IgD-negative memory B cell (primary cell): ENCODE results near the gene LRRC17. TPM values are rescaled to one million over a fixed set of nuclear protein-coding genes. Genes with fewer than 3 reads are reported as not detected.
A peak's percentile ranks its signal among the peaks of the same experiment; 100 is the strongest.

Source experiments
- H3K27ac Mint-ChIP-seq, 3 donors: one replicate each; pipeline ENCODE4 v1.8.0; 2020 to 2022; ENCODE audit warnings: mild to moderate bottlenecking in 3 of 3, mixed read lengths in 3 of 3, moderate library complexity in 1 of 3
- H3K27me3 Mint-ChIP-seq: one replicate; pipeline ENCODE4 v1.8.0; 2021; ENCODE audit warnings: mixed read lengths
- H3K36me3 Mint-ChIP-seq: one replicate; pipeline ENCODE4 v1.8.0; 2020; ENCODE audit warnings: mild to moderate bottlenecking, mixed read lengths
- H3K4me1 Mint-ChIP-seq, 3 donors: one replicate each; pipeline ENCODE4 v1.8.0; 2020 to 2022; ENCODE audit warnings: mixed read lengths in 3 of 3, mild to moderate bottlenecking in 1 of 3
- H3K4me3 Mint-ChIP-seq, 4 donors: one replicate each; pipeline ENCODE4 v1.8.0; 2020 to 2022; ENCODE audit warnings: mild to moderate bottlenecking in 4 of 4, mixed read lengths in 4 of 4, moderate library complexity in 3 of 4
- H3K9me3 Mint-ChIP-seq, 3 donors: one replicate each; pipeline ENCODE4 v1.8.0; 2020 to 2021; ENCODE audit warnings: mixed read lengths in 3 of 3, mild to moderate bottlenecking in 1 of 3
- polyA plus RNA-seq: library from polyadenylated mRNA; unstranded; fragments of 300-500 nt; fragmentation: Illumina TruSeq; gene quantifications from one replicate; pipeline ENCODE4 v1.2.3, GENCODE V29; 2021

LRRC17 gene
- polyA plus RNA-seq, 1 donor from 2014 or later = not detected

- Mint-ChIP-seq H3K27me3 (no peaks in the 10 kb centered on the region), H3K9me3 (no peaks in the 10 kb centered on the region), H3K27ac (no peak overlapping the region)
Measured at GRCh38 chr7:102917436-102918353, 4.9 kb downstream of the LRRC17 start.

DNA sequence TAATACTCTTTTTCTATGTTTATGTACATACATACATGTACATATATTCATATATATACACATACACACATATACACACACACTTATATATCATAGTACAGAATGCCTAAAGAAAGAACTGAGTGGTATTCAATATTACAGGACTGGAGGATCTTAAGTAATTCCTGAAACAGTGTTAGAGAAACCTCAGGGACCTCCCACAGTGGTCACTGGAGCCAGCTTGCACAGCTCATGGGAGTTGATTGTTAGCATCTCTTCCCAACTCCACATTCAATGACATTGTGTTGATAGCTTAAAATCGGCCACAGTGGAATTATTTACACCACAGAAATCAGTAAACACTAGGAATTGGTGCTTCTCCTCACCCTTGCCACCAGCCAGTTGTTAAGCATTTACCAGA is 6.0 kb downstream of the LRRC17 start:
- no peaks in the 10 kb centered on the region for H3K9me3 Mint-ChIP-seq
- H3K36me3 Mint-ChIP-seq = peaks cover 4% of the 10 kb centered on the region
- H3K4me3 Mint-ChIP-seq = no peak overlapping the region
- no peak overlapping the region for H3K27ac Mint-ChIP-seq
- no peaks in the 10 kb centered on the region for H3K27me3 Mint-ChIP-seq
- no peaks in the 10 kb centered on the region for H3K4me1 Mint-ChIP-seq

More at GRCh38 chr7:102917436-102918353, 4.9 kb downstream of the LRRC17 start:
- H3K4me1 Mint-ChIP-seq = peaks cover 0 to 4% (median 0%) of the 10 kb centered on the region in 3 donors
- no peak overlapping the region for H3K4me3 Mint-ChIP-seq
- peaks cover 4% of the 10 kb centered on the region for H3K36me3 Mint-ChIP-seq

GRCh38 chr7:102925976-102926782 is 13.4 kb downstream of the LRRC17 start:
- H3K4me1 Mint-ChIP-seq = no peaks in the 10 kb centered on the region
- H3K9me3 Mint-ChIP-seq = no peaks in the 10 kb centered on the region
- peaks cover 4% of the 10 kb centered on the region for H3K36me3 Mint-ChIP-seq
- H3K4me3 Mint-ChIP-seq = no peak overlapping the region
- no peak overlapping the region for H3K27ac Mint-ChIP-seq
- H3K27me3 Mint-ChIP-seq = no peaks in the 10 kb centered on the region

GRCh38 chr7:102926783-102927140 is 14.0 kb downstream of the LRRC17 start:
- Mint-ChIP-seq H3K4me1 (no peaks in the 10 kb centered on the region), H3K27me3 (no peaks in the 10 kb centered on the region), H3K9me3 (no peaks in the 10 kb centered on the region), H3K36me3 (peaks cover 4% of the 10 kb centered on the region), H3K4me3 (no peak overlapping the region), H3K27ac (no peak overlapping the region)

DNA sequence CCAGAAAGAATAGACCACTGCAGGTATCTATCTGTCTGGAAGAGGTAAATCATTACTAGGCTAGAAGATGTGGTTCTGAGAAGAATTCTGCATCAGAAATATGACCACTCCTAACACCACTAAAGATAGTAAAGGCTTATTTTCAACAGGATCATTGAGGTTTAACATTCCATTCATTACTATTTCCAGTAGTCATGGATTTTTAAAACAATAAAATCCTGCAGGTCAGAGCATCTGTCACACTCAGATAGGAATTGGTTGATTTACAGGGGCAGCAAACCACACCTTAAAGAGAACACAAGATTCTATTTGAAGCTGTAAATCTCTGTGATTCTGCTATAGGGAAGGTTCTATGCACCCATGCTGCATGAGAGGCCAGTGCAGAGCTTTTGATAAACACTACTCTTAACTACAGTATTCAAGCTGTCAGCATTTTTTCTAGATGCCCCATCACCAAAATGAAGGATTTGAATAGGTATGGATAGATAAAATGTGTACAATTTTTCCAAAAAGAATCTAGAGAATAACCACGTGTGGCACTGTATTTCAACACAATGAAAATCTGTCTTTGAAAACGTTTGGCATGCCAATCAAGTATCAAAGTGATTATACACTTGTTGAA is 14.6 kb downstream of the LRRC17 start:
- Mint-ChIP-seq H3K9me3 (no peaks in the 10 kb centered on the region), H3K27ac (no peak overlapping the region), H3K27me3 (no peaks in the 10 kb centered on the region), H3K4me3 (no peak overlapping the region), H3K4me1 (no peaks in the 10 kb centered on the region), H3K36me3 (peaks cover 4% of the 10 kb centered on the region)

DNA sequence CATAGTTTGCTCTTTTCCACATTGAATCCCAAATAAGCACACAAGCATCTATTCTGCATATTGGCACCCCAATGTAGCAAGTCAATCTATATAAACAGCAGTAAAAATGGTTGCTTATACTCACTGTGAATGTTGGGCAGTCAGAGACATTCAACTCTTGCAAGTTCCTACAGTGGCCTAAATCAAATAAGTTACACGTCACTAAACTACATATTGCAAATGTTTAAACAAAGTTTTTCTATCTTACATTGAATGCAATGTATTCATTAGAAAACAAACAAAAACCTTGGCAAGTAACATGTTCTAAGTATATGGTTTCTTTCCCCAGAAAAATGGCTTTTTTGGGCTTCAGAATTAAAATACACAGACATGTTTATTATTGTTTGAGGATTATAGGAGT is 19.0 kb downstream of the LRRC17 start:
- H3K9me3 Mint-ChIP-seq = no peaks in the 10 kb centered on the region
- H3K4me3 Mint-ChIP-seq = no peak overlapping the region
- H3K27me3 Mint-ChIP-seq = no peaks in the 10 kb centered on the region
- H3K36me3 Mint-ChIP-seq = peaks cover 5% of the 10 kb centered on the region
- no peak overlapping the region for H3K27ac Mint-ChIP-seq
- no peaks in the 10 kb centered on the region for H3K4me1 Mint-ChIP-seq

- H3K27me3 Mint-ChIP-seq = no peaks in the 10 kb centered on the region
- no peak overlapping the region for H3K4me3 Mint-ChIP-seq
- no peaks in the 10 kb centered on the region for H3K9me3 Mint-ChIP-seq
- peaks cover 5% of the 10 kb centered on the region for H3K36me3 Mint-ChIP-seq
- no peaks in the 10 kb centered on the region for H3K4me1 Mint-ChIP-seq
- H3K27ac Mint-ChIP-seq = no peak overlapping the region
Measured at GRCh38 chr7:102933763-102934162, 21.0 kb downstream of the LRRC17 start.

DNA sequence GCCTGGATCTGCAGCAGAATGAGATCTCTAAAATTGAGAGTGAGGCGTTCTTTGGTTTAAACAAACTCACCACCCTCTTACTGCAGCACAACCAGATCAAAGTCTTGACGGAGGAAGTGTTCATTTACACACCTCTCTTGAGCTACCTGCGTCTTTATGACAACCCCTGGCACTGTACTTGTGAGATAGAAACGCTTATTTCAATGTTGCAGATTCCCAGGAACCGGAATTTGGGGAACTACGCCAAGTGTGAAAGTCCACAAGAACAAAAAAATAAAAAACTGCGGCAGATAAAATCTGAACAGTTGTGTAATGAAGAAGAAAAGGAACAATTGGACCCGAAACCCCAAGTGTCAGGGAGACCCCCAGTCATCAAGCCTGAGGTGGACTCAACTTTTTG is 21.4 kb downstream of the LRRC17 start:
- Mint-ChIP-seq H3K9me3 (no peaks in the 10 kb centered on the region), H3K27me3 (no peaks in the 10 kb centered on the region), H3K4me1 (no peaks in the 10 kb centered on the region), H3K36me3 (peaks cover 5% of the 10 kb centered on the region), H3K4me3 (no peak overlapping the region), H3K27ac (no peak overlapping the region)

- no peaks in the 10 kb centered on the region for H3K9me3 Mint-ChIP-seq
- H3K27ac Mint-ChIP-seq = peak overlapping the region in 1 of 3 donors; percentile 68
- no peaks in the 10 kb centered on the region for H3K27me3 Mint-ChIP-seq
- no peak overlapping the region for H3K4me3 Mint-ChIP-seq
- peaks cover 4% of the 10 kb centered on the region for H3K36me3 Mint-ChIP-seq
- no peaks in the 10 kb centered on the region for H3K4me1 Mint-ChIP-seq
Measured at GRCh38 chr7:102934701-102935100, 21.9 kb downstream of the LRRC17 start.

DNA sequence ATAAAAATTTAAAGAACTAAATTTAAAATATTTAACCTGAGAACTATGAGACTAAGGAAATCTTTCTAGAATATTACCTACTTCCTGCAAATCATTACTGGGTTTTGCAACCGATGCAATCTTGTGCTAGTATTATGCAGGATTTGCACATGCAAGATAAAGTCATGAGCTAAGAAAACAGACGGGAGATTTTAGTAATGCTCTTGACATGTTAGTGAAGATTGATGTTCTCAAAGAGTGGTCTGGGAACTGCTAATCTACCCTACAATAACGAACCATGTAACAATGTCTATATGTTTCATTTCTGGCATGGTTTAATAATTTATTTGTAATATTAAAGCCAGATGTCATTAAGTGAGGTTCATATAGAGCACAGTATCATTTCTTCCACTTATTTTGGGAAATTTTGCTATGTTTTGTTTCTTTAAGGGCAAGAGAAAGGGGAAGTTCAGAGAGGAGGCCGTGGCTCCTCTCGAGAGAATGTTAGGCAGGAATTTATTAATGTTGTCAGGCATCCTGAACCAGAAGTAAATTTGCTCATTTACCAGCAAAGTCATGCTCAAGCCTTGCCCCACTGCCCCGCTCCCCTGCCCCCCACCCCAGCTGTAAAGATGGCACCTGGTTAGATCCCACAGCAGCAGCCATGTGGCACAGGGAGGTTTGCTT is 22.8 kb downstream of the LRRC17 start:
- Mint-ChIP-seq H3K27me3 (no peaks in the 10 kb centered on the region), H3K9me3 (no peaks in the 10 kb centered on the region), H3K4me3 (no peak overlapping the region), H3K27ac (no peak overlapping the region), H3K4me1 (no peaks in the 10 kb centered on the region), H3K36me3 (peaks cover 4% of the 10 kb centered on the region)

DNA sequence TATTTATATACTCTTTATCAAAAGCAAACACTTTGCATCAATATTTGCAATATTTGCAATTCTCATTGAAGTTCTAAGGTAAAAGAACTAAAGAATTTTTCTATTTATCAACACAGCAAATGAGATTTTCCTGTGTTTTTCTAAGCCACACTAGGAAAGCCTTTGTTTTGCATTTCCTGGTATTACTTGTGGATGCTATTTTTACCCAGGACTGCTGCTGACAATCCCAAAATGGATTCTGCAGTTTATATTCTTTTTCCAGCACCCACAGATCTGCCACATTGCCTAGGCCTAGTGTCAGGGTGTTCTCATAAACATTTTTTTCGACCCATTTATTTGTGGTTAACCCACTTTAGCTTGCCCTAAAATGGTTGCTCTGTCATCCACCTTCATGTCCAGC is 25.9 kb downstream of the LRRC17 start:
- Mint-ChIP-seq H3K27me3 (no peaks in the 10 kb centered on the region), H3K4me1 (no peaks in the 10 kb centered on the region), H3K36me3 (peaks cover 4% of the 10 kb centered on the region), H3K9me3 (no peaks in the 10 kb centered on the region), H3K4me3 (no peak overlapping the region), H3K27ac (no peak overlapping the region)

GRCh38 chr7:102942181-102942866 is 29.5 kb downstream of the LRRC17 start:
- Mint-ChIP-seq H3K4me1 (no peaks in the 10 kb centered on the region), H3K27me3 (no peaks in the 10 kb centered on the region), H3K36me3 (no peaks in the 10 kb centered on the region), H3K9me3 (peaks cover 0 to 2% (median 0%) of the 10 kb centered on the region in 3 donors), H3K4me3 (no peak overlapping the region), H3K27ac (no peak overlapping the region)

- no peaks in the 10 kb centered on the region for H3K27me3 Mint-ChIP-seq
- peaks cover 0 to 2% (median 0%) of the 10 kb centered on the region in 3 donors for H3K9me3 Mint-ChIP-seq
- no peak overlapping the region for H3K4me3 Mint-ChIP-seq
- H3K27ac Mint-ChIP-seq = no peak overlapping the region
- no peaks in the 10 kb centered on the region for H3K36me3 Mint-ChIP-seq
- no peaks in the 10 kb centered on the region for H3K4me1 Mint-ChIP-seq
Measured at GRCh38 chr7:102942868-102943267, 30.1 kb downstream of the LRRC17 start.

DNA sequence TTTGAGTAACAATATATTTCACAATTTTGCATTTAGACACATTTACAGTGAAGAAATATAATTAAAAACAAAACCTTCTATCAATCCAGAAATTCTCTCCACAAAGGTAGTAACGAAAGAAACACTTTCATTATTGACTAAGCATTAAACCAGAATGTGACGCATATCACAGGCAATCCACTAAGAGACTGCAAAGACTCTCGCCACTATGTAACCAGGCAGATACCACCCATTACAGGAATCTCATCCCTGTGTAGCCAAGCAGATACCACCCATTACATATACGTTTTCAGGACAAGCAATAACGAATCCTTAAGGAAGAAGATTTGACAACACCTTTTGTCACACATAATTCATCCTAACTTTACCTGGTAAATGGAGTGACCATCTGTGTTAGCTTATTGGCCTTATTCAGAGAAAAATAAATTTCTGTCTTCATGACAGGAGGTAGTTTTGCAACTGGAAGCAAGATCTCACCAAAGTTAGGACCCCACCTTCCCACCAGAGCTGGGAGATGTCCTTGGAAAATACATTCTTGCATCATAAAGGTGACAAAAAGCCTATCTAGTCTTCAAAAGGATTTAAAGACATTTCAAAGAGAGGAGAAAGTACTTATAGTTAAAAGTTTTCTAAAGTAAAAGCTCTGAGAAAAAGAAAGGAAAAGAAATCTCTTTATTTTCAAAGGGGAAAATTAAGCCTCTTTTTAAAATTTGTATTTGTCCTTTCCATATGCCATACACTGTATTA is 30.8 kb downstream of the LRRC17 start:
- H3K4me3 Mint-ChIP-seq = no peak overlapping the region
- H3K27ac Mint-ChIP-seq = no peak overlapping the region
- no peaks in the 10 kb centered on the region for H3K27me3 Mint-ChIP-seq
- H3K4me1 Mint-ChIP-seq = no peaks in the 10 kb centered on the region
- peaks cover 0 to 2% (median 0%) of the 10 kb centered on the region in 3 donors for H3K9me3 Mint-ChIP-seq
- no peaks in the 10 kb centered on the region for H3K36me3 Mint-ChIP-seq
